Measurements from ENCODE around the gene DDIT3. TPM values are rescaled to one million over a fixed set of nuclear protein-coding genes. Genes with fewer than 3 reads are reported as not detected.

DDIT3 gene
- total and polyA plus RNA-seq, 10 donors, result 18.0 to 43.9 (median 23.0) TPM

DNA sequence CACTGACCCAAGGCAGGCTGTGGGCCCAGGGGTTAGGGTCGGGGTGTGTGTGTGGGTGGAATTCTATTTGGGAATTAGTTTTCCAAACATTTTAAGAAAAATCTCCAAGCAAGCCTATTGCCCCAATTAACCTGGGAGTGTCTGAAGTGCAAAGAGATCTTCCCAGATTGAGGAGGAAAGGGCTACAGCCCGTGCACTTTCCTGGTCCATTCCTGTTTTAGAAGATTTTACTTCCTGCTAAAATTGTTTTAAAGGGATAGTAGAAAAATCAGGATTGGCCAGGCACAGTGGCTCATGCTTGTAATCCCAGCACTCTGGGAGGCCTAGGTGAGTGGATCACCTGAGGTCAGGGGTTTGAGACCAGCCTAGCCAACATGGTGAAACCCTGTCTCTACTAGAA is 21.4 kb upstream of the DDIT3 start:
- peaks cover 20 to 41% (median 28%) of the 10 kb centered on the region in 6 donors for H3K4me1 ChIP-seq
- H3K36me3 ChIP-seq, result peaks cover 0 to 62% (median 32%) of the 10 kb centered on the region in 6 donors
- no peaks in the 10 kb centered on the region for H3K27me3 ChIP-seq (replicated peaks in 1 of 7)
- intact Hi-C loops (cut with DNase I; ENCODE audit: low total_unique reads), result no loop called here
- no peaks in the 10 kb centered on the region for H3K9me3 ChIP-seq
- H3K4me3 ChIP-seq, result no peak overlapping the region
- 75 to 86% (median 80%) methylated on average over 2 of the region's 2 CpGs for WGBS, 5 donors
- no peak for TF ChIP-seq POLR2A (IDR thresholded peaks at IDR 0.05)
- TF ChIP-seq POLR2AphosphoS5 (IDR thresholded peaks at IDR 0.05), result no peak
- TF ChIP-seq, protein P1, sequence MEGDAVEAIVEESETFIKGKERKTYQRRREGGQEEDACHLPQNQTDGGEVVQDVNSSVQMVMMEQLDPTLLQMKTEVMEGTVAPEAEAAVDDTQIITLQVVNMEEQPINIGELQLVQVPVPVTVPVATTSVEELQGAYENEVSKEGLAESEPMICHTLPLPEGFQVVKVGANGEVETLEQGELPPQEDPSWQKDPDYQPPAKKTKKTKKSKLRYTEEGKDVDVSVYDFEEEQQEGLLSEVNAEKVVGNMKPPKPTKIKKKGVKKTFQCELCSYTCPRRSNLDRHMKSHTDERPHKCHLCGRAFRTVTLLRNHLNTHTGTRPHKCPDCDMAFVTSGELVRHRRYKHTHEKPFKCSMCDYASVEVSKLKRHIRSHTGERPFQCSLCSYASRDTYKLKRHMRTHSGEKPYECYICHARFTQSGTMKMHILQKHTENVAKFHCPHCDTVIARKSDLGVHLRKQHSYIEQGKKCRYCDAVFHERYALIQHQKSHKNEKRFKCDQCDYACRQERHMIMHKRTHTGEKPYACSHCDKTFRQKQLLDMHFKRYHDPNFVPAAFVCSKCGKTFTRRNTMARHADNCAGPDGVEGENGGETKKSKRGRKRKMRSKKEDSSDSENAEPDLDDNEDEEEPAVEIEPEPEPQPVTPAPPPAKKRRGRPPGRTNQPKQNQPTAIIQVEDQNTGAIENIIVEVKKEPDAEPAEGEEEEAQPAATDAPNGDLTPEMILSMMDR (IDR thresholded peaks at IDR 0.05 in 8 of 11, conservative IDR thresholded peaks at IDR 0.05 in 3 of 11), result no peak
- H3K27ac ChIP-seq, result no peak overlapping the region
- DNase-seq, result no peak

DNA sequence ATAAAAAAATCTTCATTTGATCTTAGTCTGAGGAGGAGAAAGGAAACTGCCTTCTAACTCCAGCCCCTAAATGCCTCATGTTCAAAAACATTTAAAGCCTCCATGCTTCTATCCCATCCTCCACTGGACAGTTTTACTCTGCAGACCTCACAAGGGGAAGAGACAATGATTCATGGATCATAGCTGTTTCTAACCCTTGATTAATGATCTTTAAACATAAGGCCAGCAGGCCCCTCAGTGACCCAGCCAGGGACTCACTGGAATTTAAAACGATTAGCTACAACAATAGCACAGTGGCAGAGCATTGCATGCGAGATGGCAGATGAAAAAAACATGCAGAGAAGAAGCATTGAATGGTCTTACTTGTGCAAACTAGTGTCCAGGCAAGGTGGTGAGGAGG is 20.7 kb upstream of the DDIT3 start:
- DNase-seq, result no peak
- no peak overlapping the region for H3K4me3 ChIP-seq
- peaks cover 14 to 35% (median 23%) of the 10 kb centered on the region in 6 donors for H3K4me1 ChIP-seq
- H3K36me3 ChIP-seq, result peaks cover 0 to 69% (median 32%) of the 10 kb centered on the region in 6 donors
- intact Hi-C loops (cut with DNase I; ENCODE audit: low total_unique reads), result no loop called here
- TF ChIP-seq POLR2AphosphoS5 (IDR thresholded peaks at IDR 0.05), result no peak
- TF ChIP-seq POLR2A (IDR thresholded peaks at IDR 0.05), result no peak
- TF ChIP-seq, protein P1 (IDR thresholded peaks at IDR 0.05 in 8 of 11, conservative IDR thresholded peaks at IDR 0.05 in 3 of 11), result no peak
- WGBS, 5 donors, result 61 to 84% (median 78%) methylated on average over 2 of the region's 2 CpGs
- H3K27ac ChIP-seq, result no peak overlapping the region
- H3K9me3 ChIP-seq, result no peaks in the 10 kb centered on the region
- H3K27me3 ChIP-seq (replicated peaks in 1 of 7), result no peaks in the 10 kb centered on the region

DNA sequence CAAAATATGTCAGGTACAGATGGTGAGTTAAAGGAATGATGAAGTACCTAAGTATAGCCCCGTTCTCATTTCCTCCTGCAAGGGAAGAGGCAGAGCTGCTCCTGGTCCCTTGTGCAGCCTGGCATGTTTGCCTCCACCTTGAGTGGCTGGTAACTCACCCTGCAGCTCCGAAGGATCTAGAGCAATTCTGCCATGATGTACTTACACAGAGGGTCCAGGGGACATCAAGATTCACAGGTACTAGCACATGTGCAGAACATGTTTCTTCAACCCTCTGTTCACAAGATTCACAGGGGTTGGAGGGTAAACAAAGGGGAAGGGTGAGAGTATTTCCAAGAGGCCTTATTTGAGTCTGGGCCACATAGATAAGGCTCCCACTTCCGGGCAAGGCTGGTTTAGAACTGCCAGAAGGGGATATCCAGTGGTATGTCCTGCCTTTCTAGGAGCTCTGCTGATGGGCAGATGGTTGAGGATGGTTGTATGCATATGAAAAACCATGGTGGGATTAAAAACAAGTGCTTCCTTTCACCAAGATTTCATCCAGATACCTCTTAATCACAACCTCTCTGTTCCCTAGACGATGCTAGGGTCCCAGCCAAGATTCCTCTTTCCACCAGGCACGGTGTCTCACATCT is 18.9 kb upstream of the DDIT3 start:
- Histone ChIP-seq H3K4me1 (peaks cover 0 to 18% (median 9%) of the 10 kb centered on the region in 6 donors), H3K4me3 (no peak overlapping the region), H3K9me3 (no peaks in the 10 kb centered on the region), H3K36me3 (peaks cover 0 to 87% (median 44%) of the 10 kb centered on the region in 6 donors), H3K27ac (no peak overlapping the region), H3K27me3 (replicated peaks in 1 of 7) (no peaks in the 10 kb centered on the region)
- DNase-seq, result no peak
- WGBS, 5 donors, result 69 to 88% (median 76%) methylated on average over 5 of the region's 5 CpGs
- no peak for TF ChIP-seq POLR2AphosphoS5 (IDR thresholded peaks at IDR 0.05)
- no peak for TF ChIP-seq POLR2A (IDR thresholded peaks at IDR 0.05)
- TF ChIP-seq, protein P1 (IDR thresholded peaks at IDR 0.05 in 8 of 11, conservative IDR thresholded peaks at IDR 0.05 in 3 of 11), result no peak
- intact Hi-C loops (cut with DNase I; ENCODE audit: low total_unique reads), result no loop called here

DNA sequence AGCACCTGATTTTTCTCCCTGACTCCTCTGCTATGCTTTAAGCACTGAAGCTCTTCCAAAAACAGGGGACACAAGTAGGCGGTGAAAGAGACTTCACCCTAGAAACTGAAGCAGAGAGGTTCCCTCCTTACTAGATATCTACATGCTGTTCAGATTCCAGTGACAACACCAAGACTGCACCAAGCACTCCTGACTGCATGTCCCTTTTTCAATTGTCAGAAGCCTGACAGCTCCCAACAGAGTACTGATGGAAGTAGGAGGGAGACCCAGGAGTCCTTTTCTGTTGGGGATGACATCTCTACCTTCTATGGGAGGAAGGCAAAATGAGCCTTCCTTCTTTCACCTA is 16.3 kb upstream of the DDIT3 start:
- no peak overlapping the region for H3K27ac ChIP-seq
- no peak for DNase-seq
- H3K9me3 ChIP-seq, result no peaks in the 10 kb centered on the region
- intact Hi-C loops (cut with DNase I; ENCODE audit: low total_unique reads), result no loop called here
- H3K4me3 ChIP-seq, result no peak overlapping the region
- TF ChIP-seq, protein P1 (IDR thresholded peaks at IDR 0.05 in 8 of 11, conservative IDR thresholded peaks at IDR 0.05 in 3 of 11), result no peak
- TF ChIP-seq POLR2A (IDR thresholded peaks at IDR 0.05), result no peak
- TF ChIP-seq POLR2AphosphoS5 (IDR thresholded peaks at IDR 0.05), result no peak
- H3K27me3 ChIP-seq (replicated peaks in 1 of 7), result no peaks in the 10 kb centered on the region
- peaks cover 0 to 4% (median 0%) of the 10 kb centered on the region in 6 donors for H3K4me1 ChIP-seq
- 93 to 100% (median 96%) methylated on average over 1 of the region's 1 CpG for WGBS, 5 donors
- peaks cover 0 to 99% (median 62%) of the 10 kb centered on the region in 6 donors for H3K36me3 ChIP-seq

Data from spleen (tissue), 11 donors.